H1 (cell line): ENCODE results near the gene DCAF16. TPM values are rescaled to one million over a fixed set of nuclear protein-coding genes. Genes with fewer than 3 reads are reported as not detected.

Experiments
- CTCF ChIA-PET: fragments of 300-600 bp; sonication (Branson Sonifier 250); formaldehyde crosslinking; loops from one replicate; lab custom pipeline; 2021; ENCODE audit not compliant: partially characterized antibody; lab: Charles Lee
- POLR2A ChIA-PET: fragments of 300-600 bp; sonication (Branson Sonifier 250); formaldehyde crosslinking; loops from one replicate; lab custom pipeline; 2021; ENCODE audit warnings: inconsistent platforms; ENCODE audit not compliant: partially characterized antibody; lab: Charles Lee
- DNase-seq, 2 experiments: peaks; one replicate each; pipeline versions ENCODE4 v3.0.0 to v3.0.0-alpha.2; 2010 to 2022; ENCODE audit warnings: low spot score in 2 of 2, low read depth in 1 of 2, mixed read lengths in 1 of 2
- FAIRE-seq: peaks from 2 replicates; lab custom pipeline; 2011; peaks lifted over from hg19 to GRCh38; lab: Jason Lieb, UNC
- H2AFZ ChIP-seq: 2 replicates; pipeline ENCODE4 v1.8.1; 2012; ENCODE audit warnings: low read length, inconsistent platforms
- H2AK5ac ChIP-seq: 2 replicates; pipeline ENCODE4 v1.6.1; 2013; ENCODE audit warnings: low read depth, low read length
- H2BK120ac ChIP-seq: replicated peaks from 2 replicates; pipeline ENCODE3; 2013; ENCODE audit warnings: low read depth, low read length, inconsistent platforms
- H2BK12ac ChIP-seq: 2 replicates; pipeline ENCODE4 v1.6.1; 2013; ENCODE audit warnings: low read depth, low read length
- H2BK15ac ChIP-seq: 2 replicates; pipeline ENCODE4 v1.6.1; 2013; ENCODE audit warnings: low read length
- H2BK20ac ChIP-seq: 2 replicates; pipeline ENCODE4 v1.6.1; 2013; ENCODE audit warnings: low read length
- H2BK5ac ChIP-seq: 2 replicates; pipeline ENCODE4 v1.6.1; 2013; ENCODE audit warnings: low read depth, low read length
- H3K14ac ChIP-seq: 2 replicates; pipeline ENCODE4 v1.6.1; 2013; ENCODE audit warnings: inconsistent platforms; ENCODE audit not compliant: insufficient read length
- H3K18ac ChIP-seq: 2 replicates; pipeline ENCODE4 v1.6.1; 2013; ENCODE audit warnings: low read length; ENCODE audit errors: extremely low read depth
- H3K23ac ChIP-seq: 2 replicates; pipeline ENCODE4 v1.6.1; 2013; ENCODE audit warnings: inconsistent platforms; ENCODE audit not compliant: insufficient read length
- H3K23me2 ChIP-seq: 2 replicates; pipeline ENCODE4 v1.6.1; 2013; ENCODE audit warnings: low read depth, low read length
- H3K27ac ChIP-seq: 2 replicates; pipeline ENCODE4 v1.6.1; 2011; ENCODE audit warnings: low read depth, low read length, inconsistent platforms
- H3K27me3 ChIP-seq, 4 experiments: replicated peaks in 1 of 4; 1 replicate in 1 of 4; 2 replicates in 3 of 4; pipeline versions ENCODE4 v1.6.1 to v1.8.1; 2011 to 2013; ENCODE audit warnings: low read length in 3 of 4, mild to moderate bottlenecking in 3 of 4, inconsistent platforms in 2 of 4, mixed read lengths in 2 of 4, moderate library complexity in 1 of 4; ENCODE audit not compliant: control insufficient read depth in 3 of 4, insufficient read depth in 3 of 4; ENCODE audit errors: extremely low read depth in 1 of 4
- H3K36me3 ChIP-seq, 4 experiments: 2 replicates each; pipeline versions ENCODE4 v1.6.1 to v1.8.1; 2011 to 2013; ENCODE audit warnings: mild to moderate bottlenecking in 4 of 4, low read length in 3 of 4, moderate library complexity in 2 of 4, control low read depth in 1 of 4, inconsistent platforms in 1 of 4; ENCODE audit not compliant: insufficient read depth in 4 of 4, control insufficient read depth in 2 of 4
- H3K4ac ChIP-seq: replicated peaks from 2 replicates; pipeline ENCODE3; 2013; ENCODE audit warnings: low read length, low read depth, mixed read lengths, inconsistent platforms; ENCODE audit not compliant: insufficient read length
- H3K4me1 ChIP-seq, 4 experiments: replicated peaks in 1 of 4; 1 replicate in 1 of 4; 2 replicates in 3 of 4; pipeline versions ENCODE4 v1.6.1 to v1.8.1; 2011 to 2013; ENCODE audit warnings: low read length in 3 of 4, inconsistent platforms in 2 of 4, mixed read lengths in 1 of 4; ENCODE audit not compliant: insufficient read depth in 4 of 4, control insufficient read depth in 3 of 4
- H3K4me2 ChIP-seq, 2 experiments: 2 replicates each; pipeline versions ENCODE4 v1.6.1 to v1.8.1; 2011 to 2013; ENCODE audit warnings: low read depth in 2 of 2, low read length in 2 of 2, control low read depth in 1 of 2, inconsistent platforms in 1 of 2, mild to moderate bottlenecking in 1 of 2; ENCODE audit not compliant: insufficient read depth in 1 of 2
- H3K4me3 ChIP-seq, 4 experiments: fragments of 200-600, 300-600 bp in 1 of 4; sonication (generic), shearing (Covaris generic), sonication (Bioruptor Twin) in 1 of 4; 2 replicates each; pipeline versions ENCODE4 v1.5.1 to v1.8.1; 2011 to 2016; ENCODE audit warnings: low read length in 4 of 4, low read depth in 3 of 4, control low read depth in 2 of 4, inconsistent platforms in 2 of 4, mild to moderate bottlenecking in 2 of 4, mixed read lengths in 1 of 4, moderate library complexity in 1 of 4; ENCODE audit not compliant: insufficient read depth in 2 of 4; ENCODE audit errors: extremely low read depth in 1 of 4
- H3K56ac ChIP-seq: replicated peaks from 2 replicates; pipeline ENCODE3; 2013; ENCODE audit warnings: low read depth, mild to moderate bottlenecking, mixed read lengths, low read length, inconsistent platforms; ENCODE audit not compliant: insufficient read length
- H3K79me1 ChIP-seq: 2 replicates; pipeline ENCODE4 v1.6.1; 2013; ENCODE audit warnings: low read depth, low read length, control low read depth
- H3K79me2 ChIP-seq, 2 experiments: 2 replicates each; pipeline versions ENCODE4 v1.6.1 to v1.8.1; 2012 to 2013; ENCODE audit warnings: low read length in 2 of 2, mild to moderate bottlenecking in 2 of 2, inconsistent platforms in 1 of 2; ENCODE audit not compliant: insufficient read depth in 2 of 2, control insufficient read depth in 1 of 2
- H3K9ac ChIP-seq, 4 experiments: replicated peaks in 1 of 4; 1 replicate in 1 of 4; 2 replicates in 3 of 4; pipeline versions ENCODE4 v1.6.1 to v1.8.1; 2011 to 2013; ENCODE audit warnings: low read depth in 3 of 4, low read length in 3 of 4, control low read depth in 2 of 4, mild to moderate bottlenecking in 2 of 4, moderate library complexity in 2 of 4, inconsistent platforms in 1 of 4; ENCODE audit errors: extremely low read depth in 1 of 4
- H3K9me3 ChIP-seq, 2 experiments: 2 replicates each; pipeline versions ENCODE4 v1.6.1 to v1.8.1; 2012 to 2013; ENCODE audit warnings: mild to moderate bottlenecking in 2 of 2, moderate library complexity in 2 of 2, control low read depth in 1 of 2, inconsistent platforms in 1 of 2, low read depth in 1 of 2, low read length in 1 of 2, mixed read lengths in 1 of 2; ENCODE audit not compliant: insufficient read depth in 2 of 2
- H4K20me1 ChIP-seq, 2 experiments: replicated peaks in 1 of 2; 2 replicates each; pipeline versions ENCODE3 to v1.8.1; 2011 to 2013; ENCODE audit warnings: inconsistent platforms in 2 of 2, low read length in 2 of 2, mild to moderate bottlenecking in 1 of 2; ENCODE audit not compliant: insufficient read depth in 2 of 2, control insufficient read depth in 1 of 2
- H4K5ac ChIP-seq: 2 replicates; pipeline ENCODE4 v1.6.1; 2013; ENCODE audit warnings: low read length, low read depth, mixed read lengths, inconsistent platforms; ENCODE audit not compliant: insufficient read length
- H4K8ac ChIP-seq: 2 replicates; pipeline ENCODE4 v1.8.0; 2013; ENCODE audit warnings: mild to moderate bottlenecking, moderate library complexity, low read length, inconsistent platforms; ENCODE audit not compliant: insufficient read depth; ENCODE audit errors: extremely low read depth
- H4K91ac ChIP-seq: replicated peaks from 2 replicates; pipeline ENCODE3; 2013; ENCODE audit warnings: low read length, mixed read lengths, inconsistent platforms; ENCODE audit not compliant: insufficient read length
- ATF3 ChIP-seq: IDR thresholded peaks from 2 replicates; pipeline ENCODE4 v1.6.1; 2011; ENCODE audit warnings: low read depth, mild to moderate bottlenecking, low read length; ENCODE audit not compliant: insufficient read depth
- BACH1 ChIP-seq: IDR thresholded peaks from 2 replicates; pipeline ENCODE4 v1.6.1; 2012; ENCODE audit warnings: low read length, improper control_type of control experiment
- BRCA1 ChIP-seq: IDR thresholded peaks from 2 replicates; pipeline ENCODE4 v1.6.1; 2012; ENCODE audit warnings: low read depth, low read length, improper control_type of control experiment
- CEBPB ChIP-seq: IDR thresholded peaks from 2 replicates; pipeline ENCODE4 v1.6.1; 2012; ENCODE audit warnings: low read depth, low read length
- HDAC6 ChIP-seq: IDR thresholded peaks from one replicate; pipeline ENCODE4 v1.7.1; 2012; ENCODE audit warnings: low read depth, mild to moderate bottlenecking, inconsistent platforms, low read length, moderate library complexity
- KDM4A ChIP-seq: IDR thresholded peaks from one replicate; pipeline ENCODE4 v1.7.1; 2012; ENCODE audit warnings: low read depth, mild to moderate bottlenecking, moderate library complexity, low read length, inconsistent platforms; ENCODE audit not compliant: severe bottlenecking
- RAD21 ChIP-seq, 2 experiments: IDR thresholded peaks in 1 of 2; conservative IDR thresholded peaks in 1 of 2; 2 replicates each; pipeline ENCODE4 v1.6.1; 2011; ENCODE audit warnings: low read depth in 2 of 2, low read length in 2 of 2, improper control_type of control experiment in 1 of 2, inconsistent platforms in 1 of 2, mild to moderate bottlenecking in 1 of 2, moderate library complexity in 1 of 2
- SIN3A ChIP-seq, 2 experiments: IDR thresholded peaks in 1 of 2; conservative IDR thresholded peaks in 1 of 2; 2 replicates each; pipeline ENCODE4 v1.6.1; 2011 to 2012; ENCODE audit warnings: low read length in 2 of 2, improper control_type of control experiment in 1 of 2, low read depth in 1 of 2, mild to moderate bottlenecking in 1 of 2
- SIX5 ChIP-seq: IDR thresholded peaks from 2 replicates; pipeline ENCODE4 v1.6.1; 2011; ENCODE audit warnings: mild to moderate bottlenecking, low read depth, low read length
- YY1 ChIP-seq: IDR thresholded peaks from 2 replicates; pipeline ENCODE4 v1.6.1; 2011; ENCODE audit warnings: low read depth, mild to moderate bottlenecking, low read length
- WGBS, 2 experiments: shearing (Covaris generic) in 1 of 2; methylation state at CpG; one replicate each; pipeline versions ENCODE4 v1.1.6 to v1.1.7; 2013 to 2015; ENCODE audit warnings: low lambda C conversion rate in 2 of 2, mixed read lengths in 2 of 2, inconsistent platforms in 1 of 2, low coverage in 1 of 2, missing lambda C conversion rate in 1 of 2; ENCODE audit not compliant: insufficient replicate concordance in 2 of 2, insufficient coverage in 1 of 2, insufficient read length in 1 of 2; ENCODE audit errors: extremely low coverage in 1 of 2, missing lambda C conversion rate in 1 of 2; 5-methylcytosine and 5-hydroxymethylcytosine counted together
- polyA plus RNA-seq, 7 experiments: library from polyadenylated mRNA; depleted of rRNA in 3 of 7; stranded (reverse) in 5 of 7; unstranded in 2 of 7; fragments of >200 nt in 5 of 7; fragments of 200-250 nt in 2 of 7; gene quantifications; 1 replicate in 5 of 7; 2 replicates in 1 of 7; 4 replicates in 1 of 7; pipeline versions ENCODE4 v1.2.1 to v1.2.3, GENCODE V29; 2011 to 2013; ENCODE audit warnings: missing spikeins in 2 of 7, mixed read lengths in 2 of 7
- total RNA-seq: library from RNA; stranded (reverse); fragmentation: NEBNext Ultra II Directional; extraction: Animal tissue kit (Norgen Biotek cat#: 25700); gene quantifications from 2 replicates; pipeline ENCODE4 v1.2.1, GENCODE V29; 2021
- TF ChIP-seq, protein P1 (sequence below), 3 experiments: IDR thresholded peaks; 1 replicate in 2 of 3; 2 replicates in 1 of 3; pipeline versions ENCODE4 v1.5.1 to v1.6.1; 2011; ENCODE audit warnings: low read length in 3 of 3, mild to moderate bottlenecking in 3 of 3, inconsistent platforms in 2 of 3, low read depth in 1 of 3, moderate library complexity in 1 of 3; ENCODE audit not compliant: insufficient read depth in 1 of 3; ENCODE audit errors: control extremely low read depth in 1 of 3

Gene DCAF16
- total and polyA plus RNA-seq, 2 of the 8 experiments (the other 6 are each of a cell fraction or from before 2014, with no cell fraction given): 26.5 to 55.7 TPM

DNA sequence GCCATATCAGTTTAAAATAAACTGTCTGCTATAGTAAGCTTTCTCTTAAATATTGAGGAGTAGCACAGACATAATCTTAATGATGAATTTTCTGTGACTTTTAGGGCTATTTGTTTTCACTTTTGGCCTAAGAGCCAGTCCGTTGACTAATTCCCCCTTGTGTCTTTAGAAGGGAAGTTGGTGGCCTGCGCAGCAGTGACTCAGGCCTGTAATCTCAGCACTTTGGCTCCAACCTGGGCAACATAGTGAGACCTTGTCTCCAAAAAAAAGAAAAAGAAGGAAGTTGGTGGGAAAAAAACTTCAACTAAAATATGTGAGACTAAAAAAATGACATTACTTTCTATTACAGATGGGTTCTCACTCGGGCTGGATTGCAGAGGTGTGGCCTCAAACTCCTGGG, 3.6 kb upstream of the DCAF16 start:
- H4K8ac ChIP-seq: no peak overlapping the region
- no peak overlapping the region for H3K56ac ChIP-seq
- no peak overlapping the region for H2BK20ac ChIP-seq
- H2BK12ac ChIP-seq: no peak overlapping the region
- CTCF ChIA-PET: no interaction called here
- POLR2A ChIA-PET: no interaction called here
- no peak overlapping the region for H3K4ac ChIP-seq
- DNase-seq: no peak
- H3K36me3 ChIP-seq: peaks cover 0 to 47% (median 19%) of the 10 kb centered on the region in 4 experiments
- peaks cover 0 to under 1% (median 0%) of the 10 kb centered on the region in 4 experiments; a peak in 1 of 7 replicates for H3K4me1 ChIP-seq
- 97% methylated on average over 3 of the region's 3 CpGs; no CpG with 5 or more reads in 1 of the 2 experiments for WGBS, 2 experiments
- H3K27ac ChIP-seq: no peak overlapping the region
- H3K23me2 ChIP-seq: peaks cover 3% of the 10 kb centered on the region; the same call in 1 of the 2 replicates
- no peaks in the 10 kb centered on the region for H3K9me3 ChIP-seq
- H3K9ac ChIP-seq: no peak overlapping the region
- H2AK5ac ChIP-seq: no peak overlapping the region
- H2AFZ ChIP-seq: no peak overlapping the region
- H4K5ac ChIP-seq: no peak overlapping the region
- no peak overlapping the region for H3K23ac ChIP-seq
- no peak overlapping the region for H4K91ac ChIP-seq
- H3K4me2 ChIP-seq: no peak overlapping the region
- no peak for FAIRE-seq
- H3K4me3 ChIP-seq: no peak overlapping the region
- no peak overlapping the region for H2BK120ac ChIP-seq
- no peak overlapping the region for H3K18ac ChIP-seq
- H2BK5ac ChIP-seq: no peak overlapping the region
- no peaks in the 10 kb centered on the region for H3K79me1 ChIP-seq
- no peaks in the 10 kb centered on the region for H3K27me3 ChIP-seq
- peaks cover 4 to 87% of the 10 kb centered on the region in 2 experiments; a peak in 3 of 4 replicates for H3K79me2 ChIP-seq
- H4K20me1 ChIP-seq: peaks cover 1 to 5% of the 10 kb centered on the region in 2 experiments
- H2BK15ac ChIP-seq: no peak overlapping the region
- H3K14ac ChIP-seq: no peak overlapping the region
- no peak for TF ChIP-seq SIN3A (conservative IDR thresholded peaks at IDR 0.05 in 1 of 2, IDR thresholded peaks at IDR 0.05 in 1 of 2; ENCODE audit: low read depth in 1 of 2, low read length in 2 of 2)
- no peak for TF ChIP-seq BACH1
- no peak for TF ChIP-seq CEBPB
- no peak for TF ChIP-seq BRCA1
- no peak for TF ChIP-seq KDM4A
- no peak for TF ChIP-seq YY1
- no peak for TF ChIP-seq HDAC6
- no peak for TF ChIP-seq ATF3
- no peak for TF ChIP-seq RAD21 (IDR thresholded peaks at IDR 0.05 in 1 of 2, conservative IDR thresholded peaks at IDR 0.05 in 1 of 2; ENCODE audit: low read depth in 2 of 2, low read length in 2 of 2)
- TF ChIP-seq, protein P1, sequence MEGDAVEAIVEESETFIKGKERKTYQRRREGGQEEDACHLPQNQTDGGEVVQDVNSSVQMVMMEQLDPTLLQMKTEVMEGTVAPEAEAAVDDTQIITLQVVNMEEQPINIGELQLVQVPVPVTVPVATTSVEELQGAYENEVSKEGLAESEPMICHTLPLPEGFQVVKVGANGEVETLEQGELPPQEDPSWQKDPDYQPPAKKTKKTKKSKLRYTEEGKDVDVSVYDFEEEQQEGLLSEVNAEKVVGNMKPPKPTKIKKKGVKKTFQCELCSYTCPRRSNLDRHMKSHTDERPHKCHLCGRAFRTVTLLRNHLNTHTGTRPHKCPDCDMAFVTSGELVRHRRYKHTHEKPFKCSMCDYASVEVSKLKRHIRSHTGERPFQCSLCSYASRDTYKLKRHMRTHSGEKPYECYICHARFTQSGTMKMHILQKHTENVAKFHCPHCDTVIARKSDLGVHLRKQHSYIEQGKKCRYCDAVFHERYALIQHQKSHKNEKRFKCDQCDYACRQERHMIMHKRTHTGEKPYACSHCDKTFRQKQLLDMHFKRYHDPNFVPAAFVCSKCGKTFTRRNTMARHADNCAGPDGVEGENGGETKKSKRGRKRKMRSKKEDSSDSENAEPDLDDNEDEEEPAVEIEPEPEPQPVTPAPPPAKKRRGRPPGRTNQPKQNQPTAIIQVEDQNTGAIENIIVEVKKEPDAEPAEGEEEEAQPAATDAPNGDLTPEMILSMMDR (IDR thresholded peaks at IDR 0.05; ENCODE audit: control extremely low read depth in 1 of 3, insufficient read depth in 1 of 3, low read depth in 1 of 3, low read length in 3 of 3): no peak
- TF ChIP-seq SIX5: no peak
